ENCODE measurements around the gene LRRC26.
"Not testable (repeated sequence)": the region's sequence is repeated elsewhere in the genome, so short reads cannot be mapped to it uniquely, and the experiment has no call there.

The LRRC26 gene

GRCh38 chr9:137148242-137148641 is 21.6 kb downstream of the LRRC26 start:
- DNase-seq, result no peak

- no peak for DNase-seq
Measured at GRCh38 chr9:137147793-137148160, 22.1 kb downstream of the LRRC26 start.

GRCh38 chr9:137147091-137147792 is 22.6 kb downstream of the LRRC26 start:
- no peak for DNase-seq

- DNase-seq, result no peak
Measured at GRCh38 chr9:137146527-137146918, 23.3 kb downstream of the LRRC26 start.

- DNase-seq, result no peak
Measured at GRCh38 chr9:137145731-137146526, 23.9 kb downstream of the LRRC26 start.

- no peak for DNase-seq
Measured at GRCh38 chr9:137143459-137143858, 26.4 kb downstream of the LRRC26 start.

- no peak for DNase-seq
Measured at GRCh38 chr9:137141976-137142936, 27.6 kb downstream of the LRRC26 start.

- DNase-seq, result no peak
Measured at GRCh38 chr9:137141050-137141810, 28.6 kb downstream of the LRRC26 start.

GRCh38 chr9:137140151-137141012 is 29.5 kb downstream of the LRRC26 start:
- DNase-seq, result no peak

GRCh38 chr9:137139468-137140150 is 30.2 kb downstream of the LRRC26 start:
- DNase-seq, result no peak

GRCh38 chr9:137138722-137139467 is 31.0 kb downstream of the LRRC26 start, which contains the start of gene GRIN1:
TSS of gene GRIN1 (plus strand) at chr9:137139154. CDS start at chr9:137139487, 333 bp downstream.
- DNase-seq, result no peak

- DNase-seq, result no peak
Measured at GRCh38 chr9:137138058-137138721, 31.7 kb downstream of the LRRC26 start.

GRCh38 chr9:137136881-137137607 is 32.8 kb downstream of the LRRC26 start:
- no peak for DNase-seq

GRCh38 chr9:137136261-137136880 is 33.5 kb downstream of the LRRC26 start:
- DNase-seq, result no peak

- not testable (repeated sequence) for DNase-seq
Measured at GRCh38 chr9:137135154-137135553, 34.7 kb downstream of the LRRC26 start.

GRCh38 chr9:137134191-137134590 is 35.7 kb downstream of the LRRC26 start:
- no peak for DNase-seq

- no peak for DNase-seq
Measured at GRCh38 chr9:137130176-137130755, 39.6 kb downstream of the LRRC26 start.
